VCaP (cell line): Measurements from ENCODE around the gene CLIC6.

Experiments used
- H3K27ac ChIP-seq: fragments of 450-650 bp; 2 replicates; pipeline ENCODE4 v1.5.1; 2017
- TF ChIP-seq, protein P1 (sequence below): fragments of 450-650 bp; conservative IDR thresholded peaks from 2 replicates; pipeline ENCODE4 v1.5.1; 2017; ENCODE audit warnings: mild to moderate bottlenecking, moderate library complexity

The CLIC6 gene

DNA sequence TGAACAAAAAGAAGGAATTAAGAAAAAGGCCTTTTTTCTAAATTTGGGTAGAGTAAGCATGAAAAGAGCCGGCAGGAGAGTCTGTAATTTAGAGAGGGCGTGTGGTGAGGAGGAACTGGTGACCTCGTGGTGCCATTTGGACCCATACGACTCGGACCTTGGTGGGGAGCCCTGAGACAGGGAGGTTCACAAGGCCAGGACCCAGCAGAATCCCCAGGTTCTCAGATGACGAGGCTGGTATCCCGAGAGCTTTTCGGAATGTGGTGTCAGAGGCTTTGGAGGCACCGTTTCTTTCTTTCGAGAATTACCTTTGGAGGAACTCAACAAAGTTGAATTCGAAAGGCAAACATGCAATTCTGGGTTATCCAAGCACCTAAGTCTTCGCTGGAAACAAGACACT lies 34.8 kb downstream of the CLIC6 start:
- TF ChIP-seq, protein P1, sequence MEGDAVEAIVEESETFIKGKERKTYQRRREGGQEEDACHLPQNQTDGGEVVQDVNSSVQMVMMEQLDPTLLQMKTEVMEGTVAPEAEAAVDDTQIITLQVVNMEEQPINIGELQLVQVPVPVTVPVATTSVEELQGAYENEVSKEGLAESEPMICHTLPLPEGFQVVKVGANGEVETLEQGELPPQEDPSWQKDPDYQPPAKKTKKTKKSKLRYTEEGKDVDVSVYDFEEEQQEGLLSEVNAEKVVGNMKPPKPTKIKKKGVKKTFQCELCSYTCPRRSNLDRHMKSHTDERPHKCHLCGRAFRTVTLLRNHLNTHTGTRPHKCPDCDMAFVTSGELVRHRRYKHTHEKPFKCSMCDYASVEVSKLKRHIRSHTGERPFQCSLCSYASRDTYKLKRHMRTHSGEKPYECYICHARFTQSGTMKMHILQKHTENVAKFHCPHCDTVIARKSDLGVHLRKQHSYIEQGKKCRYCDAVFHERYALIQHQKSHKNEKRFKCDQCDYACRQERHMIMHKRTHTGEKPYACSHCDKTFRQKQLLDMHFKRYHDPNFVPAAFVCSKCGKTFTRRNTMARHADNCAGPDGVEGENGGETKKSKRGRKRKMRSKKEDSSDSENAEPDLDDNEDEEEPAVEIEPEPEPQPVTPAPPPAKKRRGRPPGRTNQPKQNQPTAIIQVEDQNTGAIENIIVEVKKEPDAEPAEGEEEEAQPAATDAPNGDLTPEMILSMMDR = no peak

DNA sequence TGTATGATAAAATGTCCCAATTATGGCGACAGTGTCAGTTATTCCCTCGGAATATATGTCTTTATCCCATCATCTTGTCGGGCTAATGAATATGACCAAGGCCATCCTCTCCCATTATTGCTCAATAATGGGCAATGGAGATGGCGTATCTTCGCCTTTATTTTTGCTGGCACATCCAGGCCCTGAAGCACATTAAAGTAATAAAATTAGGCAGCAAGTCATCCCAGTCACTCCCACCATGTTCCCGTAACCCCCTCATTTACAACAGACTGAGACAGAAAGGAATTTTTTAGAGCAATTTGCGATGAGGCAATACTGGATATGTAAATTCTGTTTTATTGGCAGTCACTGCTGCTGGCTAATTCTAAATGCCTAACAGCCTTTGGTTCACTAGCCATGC lies 35.3 kb downstream of the CLIC6 start:
- TF ChIP-seq, protein P1 = no peak
- no peak overlapping the region for H3K27ac ChIP-seq

More for the DNA sequence above, 34.8 kb downstream of the CLIC6 start:
- no peak overlapping the region for H3K27ac ChIP-seq

DNA sequence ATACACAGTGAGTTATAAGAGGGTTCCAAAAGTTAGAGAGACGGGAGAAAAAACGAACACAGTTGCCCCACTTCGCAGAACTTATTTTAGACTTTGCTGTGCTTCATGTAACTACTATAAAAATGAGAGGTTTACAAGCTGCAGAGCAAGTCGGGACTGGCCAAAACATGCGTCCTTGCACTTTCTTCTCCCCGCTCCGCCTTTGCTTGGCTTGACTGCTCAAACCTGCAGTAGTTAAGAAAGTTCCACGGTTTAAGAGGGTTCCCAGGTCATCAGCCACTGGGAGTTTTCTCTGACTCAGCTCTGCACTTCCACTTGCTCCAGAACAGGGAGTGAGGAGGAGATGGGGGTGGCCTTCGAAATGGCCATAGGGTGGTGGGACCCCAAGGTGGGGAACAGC lies 36.2 kb downstream of the CLIC6 start:
- no peak overlapping the region for H3K27ac ChIP-seq
- TF ChIP-seq, protein P1 = no peak

DNA sequence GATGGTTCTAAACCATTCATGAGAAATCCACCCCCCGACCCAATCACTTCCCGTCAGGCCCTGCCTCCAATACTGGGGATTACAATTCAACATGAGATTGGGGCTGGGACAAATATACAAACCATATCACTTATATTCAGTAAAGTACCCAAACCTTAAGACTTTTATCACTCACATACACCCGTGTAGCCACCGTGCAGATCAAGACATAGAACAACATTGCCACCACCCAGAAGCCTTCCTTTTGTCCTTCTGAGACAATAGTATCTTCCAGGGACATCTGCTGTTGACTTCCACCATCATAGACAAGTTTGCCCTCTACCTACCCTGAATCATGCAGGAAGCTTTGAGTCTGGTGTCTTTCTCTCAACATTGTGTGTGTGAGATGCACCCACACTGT lies 37.5 kb downstream of the CLIC6 start:
- no peak overlapping the region for H3K27ac ChIP-seq
- TF ChIP-seq, protein P1 = no peak

DNA sequence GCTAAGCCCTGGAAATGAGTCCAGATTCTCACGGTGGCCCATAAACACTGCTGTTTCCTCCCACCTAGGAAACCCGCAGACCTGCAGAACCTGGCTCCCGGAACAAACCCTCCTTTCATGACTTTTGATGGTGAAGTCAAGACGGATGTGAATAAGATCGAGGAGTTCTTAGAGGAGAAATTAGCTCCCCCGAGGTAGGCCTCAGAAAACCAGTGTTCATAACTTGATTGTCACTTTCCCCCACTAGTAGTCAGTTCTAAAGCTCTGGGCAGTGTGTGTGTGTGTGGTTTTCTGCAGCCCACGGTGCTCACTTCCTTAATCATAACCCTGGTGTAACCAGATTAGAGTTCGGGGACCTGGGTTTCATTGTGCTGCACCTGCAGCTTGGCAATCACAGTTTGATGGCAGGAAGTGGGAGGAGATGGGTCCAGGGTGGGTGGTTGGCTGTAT lies 39.1 kb downstream of the CLIC6 start:
- TF ChIP-seq, protein P1 = no peak

DNA sequence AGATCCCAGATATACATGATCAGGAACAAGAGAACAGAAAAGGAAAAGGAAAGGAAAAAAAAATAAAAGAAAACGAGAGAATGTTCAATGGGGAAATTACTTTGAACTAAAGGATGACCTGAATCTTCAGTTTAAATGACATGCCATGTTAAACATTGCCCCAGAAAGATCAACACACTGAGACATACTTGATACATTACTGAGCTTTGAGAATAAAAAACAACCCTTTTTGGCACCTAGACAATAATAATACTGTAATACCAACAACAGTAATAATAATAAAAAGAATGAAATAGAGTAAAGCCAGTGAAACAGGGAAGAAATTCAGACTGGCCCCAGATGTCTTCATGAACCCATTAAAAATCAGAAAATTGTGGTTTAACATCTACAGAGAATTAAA lies 44.8 kb downstream of the CLIC6 start:
- H3K27ac ChIP-seq = no peak overlapping the region
- TF ChIP-seq, protein P1 = no peak

More for the DNA sequence above, 39.1 kb downstream of the CLIC6 start:
- H3K27ac ChIP-seq = no peak overlapping the region

DNA sequence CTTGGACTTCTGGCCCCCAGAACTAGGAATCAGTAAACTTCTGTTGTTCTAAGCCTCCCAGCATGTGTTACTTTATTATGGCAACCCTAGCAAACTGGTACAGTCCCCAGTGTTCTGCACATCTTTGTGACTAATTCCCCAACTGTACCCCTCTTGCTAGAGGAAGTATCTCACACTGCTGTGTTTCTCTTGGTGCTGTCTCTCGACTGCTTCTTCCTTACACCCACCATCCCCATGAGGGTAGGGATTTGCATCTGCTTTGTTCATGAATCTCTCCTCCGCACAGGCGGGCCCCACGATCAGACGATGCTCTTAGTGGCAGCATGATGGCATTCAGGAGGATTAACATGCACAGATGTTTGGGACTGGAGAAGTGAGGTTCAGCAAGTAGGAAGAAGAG lies 46.7 kb downstream of the CLIC6 start:
- TF ChIP-seq, protein P1 = no peak
- H3K27ac ChIP-seq = no peak overlapping the region
